Erythroblast (primary cell): ENCODE data around the gene PARP3.

Experiments used
- GATA1 ChIP-seq: IDR thresholded peaks from 2 replicates; pipeline ENCODE4 v1.6.1; 2011; ENCODE audit warnings: low read depth, mild to moderate bottlenecking, control low read depth, low read length, moderate library complexity
- POLR2A ChIP-seq: IDR thresholded peaks from 2 replicates; pipeline ENCODE4 v1.6.1; 2011; ENCODE audit warnings: mild to moderate bottlenecking, low read length

DNA sequence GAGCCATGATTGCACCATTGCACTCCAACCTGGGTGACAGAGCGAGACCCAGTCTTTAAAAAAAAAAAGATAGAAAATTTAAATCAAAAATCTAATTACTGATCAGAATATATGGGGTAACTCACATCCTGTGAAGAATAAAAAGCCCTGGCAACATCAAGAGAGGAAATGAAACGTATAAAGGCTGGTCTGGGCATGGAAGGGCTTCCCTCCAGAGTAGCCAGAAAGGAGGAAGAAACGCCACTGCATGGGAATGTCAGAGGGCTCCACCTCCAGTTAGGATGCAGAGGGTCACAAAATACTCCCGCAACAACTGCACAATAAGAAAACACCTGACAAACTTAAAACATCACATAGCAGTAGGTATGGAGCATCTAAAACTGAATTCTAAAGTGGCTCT lies 34.1 kb upstream of the PARP3 start:
- TF ChIP-seq POLR2A, result no peak
- TF ChIP-seq GATA1, result no peak
